H9 (cell line): ENCODE results near the gene DEPP1. TPM values are rescaled to one million over a fixed set of nuclear protein-coding genes. Genes with fewer than 3 reads are reported as not detected.
A peak's percentile ranks its signal among the peaks of the same experiment; 100 is the strongest.

Experiments used
- DNase-seq: peaks from one replicate; pipeline ENCODE4 v3.0.0-alpha.2; 2017
- H2AFZ ChIP-seq: one replicate; pipeline ENCODE4 v1.6.1; 2013; ENCODE audit warnings: mild to moderate bottlenecking, low read length, control low read depth, moderate library complexity
- H2AK5ac ChIP-seq: 2 replicates; pipeline ENCODE4 v1.6.1; 2013; ENCODE audit warnings: low read length, control low read depth, mixed read lengths; ENCODE audit not compliant: insufficient read length
- H2BK120ac ChIP-seq: one replicate; pipeline ENCODE4 v1.6.1; 2013; ENCODE audit warnings: low read depth, mild to moderate bottlenecking, low read length, control low read depth, inconsistent platforms; ENCODE audit not compliant: poor library complexity, severe bottlenecking
- H2BK12ac ChIP-seq: 2 replicates; pipeline ENCODE4 v1.6.1; 2013; ENCODE audit warnings: low read length, control low read depth, mixed read lengths, low read depth; ENCODE audit not compliant: insufficient read length
- H2BK15ac ChIP-seq: 2 replicates; pipeline ENCODE4 v1.6.1; 2013; ENCODE audit warnings: low read depth, low read length, control low read depth
- H2BK20ac ChIP-seq: one replicate; pipeline ENCODE4 v1.6.1; 2013; ENCODE audit warnings: low read depth, mild to moderate bottlenecking, low read length, control low read depth, inconsistent platforms; ENCODE audit not compliant: poor library complexity, severe bottlenecking
- H2BK5ac ChIP-seq: 2 replicates; pipeline ENCODE4 v1.6.1; 2013; ENCODE audit warnings: low read length, control low read depth, mixed read lengths; ENCODE audit not compliant: insufficient read length
- H3K14ac ChIP-seq: 2 replicates; pipeline ENCODE4 v1.6.1; 2013; ENCODE audit warnings: low read length, control low read depth; ENCODE audit not compliant: insufficient read depth
- H3K18ac ChIP-seq: 2 replicates; pipeline ENCODE4 v1.6.1; 2013; ENCODE audit warnings: low read depth, mild to moderate bottlenecking, mixed read lengths, low read length, control low read depth; ENCODE audit not compliant: insufficient read length
- H3K23ac ChIP-seq: 2 replicates; pipeline ENCODE4 v1.6.1; 2013; ENCODE audit warnings: low read length, control low read depth, mixed read lengths, low read depth; ENCODE audit not compliant: insufficient read length
- H3K23me2 ChIP-seq: 2 replicates; pipeline ENCODE4 v1.6.1; 2013; ENCODE audit warnings: low read depth, mild to moderate bottlenecking, mixed read lengths, low read length, control low read depth; ENCODE audit not compliant: insufficient read length, poor library complexity, severe bottlenecking
- H3K27ac ChIP-seq: 2 replicates; pipeline ENCODE4 v1.5.1; 2013; ENCODE audit warnings: low read length, control low read depth, mixed read lengths, low read depth; ENCODE audit not compliant: insufficient read length
- H3K27me3 ChIP-seq: 2 replicates; pipeline ENCODE4 v1.6.1; 2013; ENCODE audit warnings: low read length, control low read depth, inconsistent platforms; ENCODE audit not compliant: insufficient read depth
- H3K4ac ChIP-seq: 2 replicates; pipeline ENCODE4 v1.6.1; 2013; ENCODE audit warnings: low read depth, mild to moderate bottlenecking, control low read depth, inconsistent platforms, low read length, moderate library complexity
- H3K4me1 ChIP-seq: 2 replicates; pipeline ENCODE4 v1.6.1; 2013; ENCODE audit warnings: low read length, control low read depth, inconsistent platforms; ENCODE audit not compliant: insufficient read depth
- H3K4me2 ChIP-seq: 2 replicates; pipeline ENCODE4 v1.6.1; 2013; ENCODE audit warnings: low read length, control low read depth, mixed read lengths; ENCODE audit not compliant: insufficient read length, insufficient read depth
- H3K56ac ChIP-seq: 2 replicates; pipeline ENCODE4 v1.6.1; 2013; ENCODE audit warnings: low read depth, mild to moderate bottlenecking, mixed read lengths, low read length, control low read depth; ENCODE audit not compliant: insufficient read length
- H3K79me1 ChIP-seq: 2 replicates; pipeline ENCODE4 v1.6.1; 2013; ENCODE audit warnings: low read depth, mild to moderate bottlenecking, moderate library complexity, low read length, control low read depth, inconsistent platforms; ENCODE audit not compliant: insufficient read depth, poor library complexity, severe bottlenecking
- H3K79me2 ChIP-seq: 2 replicates; pipeline ENCODE4 v1.6.1; 2013; ENCODE audit warnings: low read length, control low read depth, inconsistent platforms; ENCODE audit not compliant: insufficient read depth
- H3K9ac ChIP-seq: 2 replicates; pipeline ENCODE4 v1.6.1; 2013; ENCODE audit warnings: low read length, control low read depth, mixed read lengths; ENCODE audit not compliant: insufficient read length; ENCODE audit errors: extremely low read depth
- H3K9me3 ChIP-seq: one replicate; pipeline ENCODE4 v1.6.1; 2013; ENCODE audit warnings: low read depth, low read length, inconsistent platforms; ENCODE audit not compliant: control insufficient read depth
- H3T11ph ChIP-seq: one replicate; pipeline ENCODE4 v1.6.1; 2013; ENCODE audit warnings: mild to moderate bottlenecking, low read length, control low read depth, inconsistent platforms
- H4K20me1 ChIP-seq: one replicate; pipeline ENCODE4 v1.6.1; 2013; ENCODE audit not compliant: control insufficient read depth, insufficient read length, insufficient read depth
- H4K5ac ChIP-seq: 2 replicates; pipeline ENCODE4 v1.6.1; 2013; ENCODE audit warnings: low read depth, mild to moderate bottlenecking, mixed read lengths, low read length, control low read depth; ENCODE audit not compliant: insufficient read length
- H4K8ac ChIP-seq: replicated peaks from 2 replicates; pipeline ENCODE4 v1.6.1; 2013; ENCODE audit warnings: low read length, control low read depth, mixed read lengths, low read depth; ENCODE audit not compliant: insufficient read length
- H4K91ac ChIP-seq: 2 replicates; pipeline ENCODE4 v1.6.1; 2013; ENCODE audit warnings: low read depth, mild to moderate bottlenecking, moderate library complexity, mixed read lengths, low read length, control low read depth; ENCODE audit not compliant: insufficient read length
- H3K27ac Mint-ChIP-seq, 3 experiments: 2 replicates in 2 of 3; 3 replicates in 1 of 3; pipeline ENCODE4 v1.8.0; 2020 to 2021; ENCODE audit warnings: mixed read lengths in 3 of 3, mild to moderate bottlenecking in 1 of 3, moderate library complexity in 1 of 3
- H3K27me3 Mint-ChIP-seq: 2 replicates; pipeline ENCODE4 v1.8.0; 2021; ENCODE audit warnings: low read depth, mild to moderate bottlenecking, moderate library complexity, mixed read lengths
- H3K36me3 Mint-ChIP-seq, 3 experiments: 2 replicates in 2 of 3; 3 replicates in 1 of 3; pipeline ENCODE4 v1.8.0; 2020 to 2021; ENCODE audit warnings: low read depth in 3 of 3, mixed read lengths in 3 of 3; ENCODE audit not compliant: insufficient read depth in 1 of 3
- H3K4me1 Mint-ChIP-seq, 2 experiments: 2 replicates each; pipeline ENCODE4 v1.8.0; 2020; ENCODE audit warnings: mixed read lengths in 2 of 2
- H3K4me3 Mint-ChIP-seq, 2 experiments: 2 replicates in 1 of 2; 3 replicates in 1 of 2; pipeline ENCODE4 v1.8.0; 2020 to 2021; ENCODE audit warnings: mild to moderate bottlenecking in 2 of 2, mixed read lengths in 2 of 2, moderate library complexity in 1 of 2
- H3K9me3 Mint-ChIP-seq, 2 experiments: 2 replicates in 1 of 2; 3 replicates in 1 of 2; pipeline ENCODE4 v1.8.0; 2020; ENCODE audit warnings: mild to moderate bottlenecking in 2 of 2, mixed read lengths in 2 of 2, moderate library complexity in 1 of 2
- WGBS: extraction: QIAGEN DNeasy Blood & Tissue Kit; methylation state at CpG from one replicate; pipeline ENCODE4 v1.1.7; 2013; ENCODE audit warnings: missing lambda C conversion rate, low lambda C conversion rate, mixed read lengths; ENCODE audit not compliant: insufficient read length; ENCODE audit errors: extremely low coverage; 5-methylcytosine and 5-hydroxymethylcytosine counted together
- total RNA-seq: library from RNA; stranded (reverse); gene quantifications from 2 replicates; pipeline ENCODE4 v1.2.1, GENCODE V29; 2021
- TF ChIP-seq, protein P1 (sequence below): fragments of 200-600 bp; sonication (generic); conservative IDR thresholded peaks from 3 replicates; pipeline ENCODE4 v1.8.0; 2021; ENCODE audit warnings: antibody characterized with exemption, mild to moderate bottlenecking

DEPP1 gene
- total RNA-seq, 1 experiment from 2014 or later: 2.4 TPM

DNA sequence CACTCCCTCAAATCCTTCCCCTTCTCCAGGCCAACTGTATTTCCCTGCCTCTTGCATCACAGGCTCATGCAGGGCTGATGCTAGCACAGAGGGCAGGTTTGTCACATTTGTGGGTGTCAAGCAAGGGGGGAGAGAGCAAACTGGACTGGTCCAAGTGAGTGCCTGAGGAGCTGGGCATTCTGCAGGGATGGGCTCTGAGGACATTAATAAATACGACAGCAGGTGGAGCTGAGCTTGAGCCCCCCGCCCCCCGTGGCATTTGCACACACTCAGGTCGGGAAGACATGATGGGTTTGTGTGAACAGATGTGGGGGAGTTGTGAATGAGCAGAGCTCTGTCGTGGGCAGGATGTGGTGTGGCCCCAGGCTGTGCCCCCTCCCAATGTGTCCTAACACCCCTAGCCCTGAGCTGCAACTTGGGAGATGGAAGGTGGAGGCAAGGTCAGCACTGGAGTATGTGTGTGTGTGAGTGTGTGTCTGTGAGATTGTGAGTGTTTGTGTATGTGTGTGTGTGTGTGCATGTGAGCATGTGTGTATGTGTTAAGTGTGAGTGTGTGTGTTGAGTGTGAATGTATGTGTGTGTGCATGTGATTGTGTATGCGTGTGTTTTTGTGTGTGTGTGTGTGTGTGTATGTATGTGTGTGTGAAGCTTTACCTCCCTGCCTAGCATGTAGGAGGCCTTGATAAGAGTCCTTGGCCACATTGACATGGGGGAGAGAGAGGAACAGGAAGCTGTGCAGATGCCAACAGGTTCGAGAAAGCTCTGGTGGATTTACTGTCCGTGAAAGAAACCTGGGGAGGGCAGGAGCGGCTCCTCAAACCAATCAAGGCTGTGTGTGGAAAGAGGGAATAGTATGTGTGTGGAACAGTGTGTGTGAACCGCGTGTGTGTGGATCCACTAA is 9.9 kb downstream of the DEPP1 start:
- Histone ChIP-seq H2BK12ac (no peak overlapping the region), H4K20me1 (no peaks in the 10 kb centered on the region), H2BK5ac (no peak overlapping the region), H4K8ac (no peak overlapping the region), H3K4me2 (no peak overlapping the region), H2BK15ac (no peak overlapping the region), H3K27me3 (no peaks in the 10 kb centered on the region), H3K23ac (no peak overlapping the region), H3K79me2 (no peaks in the 10 kb centered on the region), H2AFZ (no peak overlapping the region), H3K18ac (peak overlapping the region; percentile 19), H4K5ac (no peak overlapping the region), H3K23me2 (no peaks in the 10 kb centered on the region), H2BK120ac (no peak overlapping the region), H3K14ac (no peak overlapping the region), H3K9me3 (no peaks in the 10 kb centered on the region), H3K27ac (no peak overlapping the region), H3T11ph (no peak overlapping the region), H3K56ac (no peak overlapping the region), H4K91ac (no peak overlapping the region), H3K9ac (no peak overlapping the region), H2BK20ac (no peak overlapping the region), H3K79me1 (no peaks in the 10 kb centered on the region), H3K4me1 (peaks cover 18% of the 10 kb centered on the region), H2AK5ac (no peak overlapping the region), H3K4ac (no peak overlapping the region)
- H3K9me3 Mint-ChIP-seq: no peaks in the 10 kb centered on the region; a peak in 2 of 5 replicates
- DNase-seq: no peak
- no peak overlapping the region; a peak in 1 of 7 replicates for H3K27ac Mint-ChIP-seq
- TF ChIP-seq, protein P1, sequence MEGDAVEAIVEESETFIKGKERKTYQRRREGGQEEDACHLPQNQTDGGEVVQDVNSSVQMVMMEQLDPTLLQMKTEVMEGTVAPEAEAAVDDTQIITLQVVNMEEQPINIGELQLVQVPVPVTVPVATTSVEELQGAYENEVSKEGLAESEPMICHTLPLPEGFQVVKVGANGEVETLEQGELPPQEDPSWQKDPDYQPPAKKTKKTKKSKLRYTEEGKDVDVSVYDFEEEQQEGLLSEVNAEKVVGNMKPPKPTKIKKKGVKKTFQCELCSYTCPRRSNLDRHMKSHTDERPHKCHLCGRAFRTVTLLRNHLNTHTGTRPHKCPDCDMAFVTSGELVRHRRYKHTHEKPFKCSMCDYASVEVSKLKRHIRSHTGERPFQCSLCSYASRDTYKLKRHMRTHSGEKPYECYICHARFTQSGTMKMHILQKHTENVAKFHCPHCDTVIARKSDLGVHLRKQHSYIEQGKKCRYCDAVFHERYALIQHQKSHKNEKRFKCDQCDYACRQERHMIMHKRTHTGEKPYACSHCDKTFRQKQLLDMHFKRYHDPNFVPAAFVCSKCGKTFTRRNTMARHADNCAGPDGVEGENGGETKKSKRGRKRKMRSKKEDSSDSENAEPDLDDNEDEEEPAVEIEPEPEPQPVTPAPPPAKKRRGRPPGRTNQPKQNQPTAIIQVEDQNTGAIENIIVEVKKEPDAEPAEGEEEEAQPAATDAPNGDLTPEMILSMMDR: no peak
- H3K4me3 Mint-ChIP-seq: no peak overlapping the region
- no peaks in the 10 kb centered on the region for H3K27me3 Mint-ChIP-seq
- H3K4me1 Mint-ChIP-seq: peaks cover 46 to 49% of the 10 kb centered on the region in 2 experiments
- peaks cover 7 to 27% (median 13%) of the 10 kb centered on the region in 3 experiments; a peak in 6 of 7 replicates for H3K36me3 Mint-ChIP-seq
- WGBS: 100% methylated on average over 1 of the region's 11 CpGs
